ENCODE results near the gene ISM2.

ISM2 gene

GRCh38 chr14:77469539-77469938, 29.1 kb downstream of the ISM2 start:
- H3K36me3 ChIP-seq (ENCODE audit: control insufficient read depth in 1 of 2, insufficient read depth in 2 of 2, low read length in 2 of 2), result peaks cover 24 to 36% of the 10 kb centered on the region in 2 experiments
- no peak overlapping the region for H3K27ac ChIP-seq (ENCODE audit: low read depth, low read length)
- no peak overlapping the region for H3K14ac ChIP-seq (ENCODE audit: low read length)
- H3K4me2 ChIP-seq (ENCODE audit: low read length), result no peak overlapping the region
- H2AK5ac ChIP-seq (ENCODE audit: low read length), result no peak overlapping the region
- H4K12ac ChIP-seq (ENCODE audit: low read depth, low read length), result no peak overlapping the region
- H2BK5ac ChIP-seq (ENCODE audit: low read depth, low read length, poor library complexity), result no peak overlapping the region
- no peak overlapping the region for H3K4me3 ChIP-seq (ENCODE audit: low read depth, low read length)
- H3K27me3 ChIP-seq (ENCODE audit: insufficient read depth, low read length), result no peaks in the 10 kb centered on the region
- WGBS (ENCODE audit: extremely low coverage, insufficient coverage, insufficient read length), result no CpG with 5 or more reads among the region's 1 CpG
- H3K4ac ChIP-seq (ENCODE audit: low read depth, low read length), result no peak overlapping the region
- peak in 1 of 2 donors; percentile 61 for DNase-seq
- H2BK12ac ChIP-seq (ENCODE audit: low read length), result no peak overlapping the region
- no peak overlapping the region for H3K18ac ChIP-seq (ENCODE audit: low read length)
- H3K79me2 ChIP-seq (ENCODE audit: control insufficient read depth, insufficient read depth, low read length, poor library complexity), result no peaks in the 10 kb centered on the region
- no peak overlapping the region for H3K23ac ChIP-seq (ENCODE audit: low read length)
- H4K91ac ChIP-seq (ENCODE audit: low read depth, low read length), result no peak overlapping the region
- H3K9ac ChIP-seq (ENCODE audit: low read length), result no peak overlapping the region
- H4K8ac ChIP-seq (ENCODE audit: low read depth, low read length), result no peak overlapping the region
- no peak overlapping the region for H2AFZ ChIP-seq (ENCODE audit: insufficient read depth, low read length, poor library complexity)
- H3K4me1 ChIP-seq (ENCODE audit: control insufficient read depth in 1 of 2, insufficient read depth in 2 of 2, low read length in 2 of 2), result no peaks in the 10 kb centered on the region
- no peaks in the 10 kb centered on the region for H3K9me3 ChIP-seq (ENCODE audit: insufficient read depth, low read depth, low read length)
- no peak overlapping the region for H2BK120ac ChIP-seq (ENCODE audit: insufficient read depth, low read length, poor library complexity)
- H3K79me1 ChIP-seq (ENCODE audit: low read length), result no peaks in the 10 kb centered on the region

- no peak overlapping the region for H3K23ac ChIP-seq (ENCODE audit: low read length)
- no peak overlapping the region for H4K8ac ChIP-seq (ENCODE audit: low read depth, low read length)
- no peak overlapping the region for H3K18ac ChIP-seq (ENCODE audit: low read length)
- H2BK12ac ChIP-seq (ENCODE audit: low read length), result no peak overlapping the region
- H2BK120ac ChIP-seq (ENCODE audit: insufficient read depth, low read length, poor library complexity), result no peak overlapping the region
- H3K4ac ChIP-seq (ENCODE audit: low read depth, low read length), result no peak overlapping the region
- H3K14ac ChIP-seq (ENCODE audit: low read length), result no peak overlapping the region
- H3K27me3 ChIP-seq (ENCODE audit: insufficient read depth, low read length), result no peaks in the 10 kb centered on the region
- peak overlapping the region; percentile 15 for H3K4me3 ChIP-seq (ENCODE audit: low read depth, low read length)
- no peak overlapping the region for H4K91ac ChIP-seq (ENCODE audit: low read depth, low read length)
- peak; percentile 35 to 63 for DNase-seq
- WGBS (ENCODE audit: extremely low coverage, insufficient coverage, insufficient read length), result no CpG with 5 or more reads among the region's 14 CpGs
- H2AK5ac ChIP-seq (ENCODE audit: low read length), result no peak overlapping the region
- H4K12ac ChIP-seq (ENCODE audit: low read depth, low read length), result no peak overlapping the region
- no peak overlapping the region for H3K9ac ChIP-seq (ENCODE audit: low read length)
- peaks cover 25 to 40% of the 10 kb centered on the region in 2 experiments for H3K36me3 ChIP-seq (ENCODE audit: control insufficient read depth in 1 of 2, insufficient read depth in 2 of 2, low read length in 2 of 2)
- no peak overlapping the region for H2BK5ac ChIP-seq (ENCODE audit: low read depth, low read length, poor library complexity)
- H3K9me3 ChIP-seq (ENCODE audit: insufficient read depth, low read depth, low read length), result no peaks in the 10 kb centered on the region
- no peak overlapping the region for H3K4me2 ChIP-seq (ENCODE audit: low read length)
- H3K4me1 ChIP-seq (ENCODE audit: control insufficient read depth in 1 of 2, insufficient read depth in 2 of 2, low read length in 2 of 2), result no peaks in the 10 kb centered on the region
- H3K79me1 ChIP-seq (ENCODE audit: low read length), result no peaks in the 10 kb centered on the region
- no peaks in the 10 kb centered on the region for H3K79me2 ChIP-seq (ENCODE audit: control insufficient read depth, insufficient read depth, low read length, poor library complexity)
- H3K27ac ChIP-seq (ENCODE audit: low read depth, low read length), result no peak overlapping the region
- no peak overlapping the region for H2AFZ ChIP-seq (ENCODE audit: insufficient read depth, low read length, poor library complexity)
These were observed 29.5 kb downstream of the ISM2 start for GRCh38 chr14:77469067-77469505.

GRCh38 chr14:77467801-77468200, 30.8 kb downstream of the ISM2 start:
- Histone ChIP-seq H3K18ac (ENCODE audit: low read length) (no peak overlapping the region), H3K9me3 (ENCODE audit: insufficient read depth, low read depth, low read length) (no peaks in the 10 kb centered on the region), H3K4ac (ENCODE audit: low read depth, low read length) (no peak overlapping the region), H2BK120ac (ENCODE audit: insufficient read depth, low read length, poor library complexity) (no peak overlapping the region), H3K27me3 (ENCODE audit: insufficient read depth, low read length) (no peaks in the 10 kb centered on the region), H3K79me1 (ENCODE audit: low read length) (no peaks in the 10 kb centered on the region), H2BK5ac (ENCODE audit: low read depth, low read length, poor library complexity) (no peak overlapping the region), H3K79me2 (ENCODE audit: control insufficient read depth, insufficient read depth, low read length, poor library complexity) (no peaks in the 10 kb centered on the region), H2BK12ac (ENCODE audit: low read length) (no peak overlapping the region), H4K8ac (ENCODE audit: low read depth, low read length) (no peak overlapping the region), H3K4me1 (ENCODE audit: control insufficient read depth in 1 of 2, insufficient read depth in 2 of 2, low read length in 2 of 2) (no peaks in the 10 kb centered on the region), H2AFZ (ENCODE audit: insufficient read depth, low read length, poor library complexity) (no peak overlapping the region), H4K12ac (ENCODE audit: low read depth, low read length) (no peak overlapping the region), H3K23ac (ENCODE audit: low read length) (no peak overlapping the region), H3K36me3 (ENCODE audit: control insufficient read depth in 1 of 2, insufficient read depth in 2 of 2, low read length in 2 of 2) (peaks cover 33 to 49% of the 10 kb centered on the region in 2 experiments), H3K14ac (ENCODE audit: low read length) (no peak overlapping the region), H3K4me2 (ENCODE audit: low read length) (no peak overlapping the region), H3K9ac (ENCODE audit: low read length) (no peak overlapping the region), H4K91ac (ENCODE audit: low read depth, low read length) (no peak overlapping the region), H2AK5ac (ENCODE audit: low read length) (no peak overlapping the region), H3K27ac (ENCODE audit: low read depth, low read length) (no peak overlapping the region), H3K4me3 (ENCODE audit: low read depth, low read length) (no peak overlapping the region)
- peak in 1 of 2 donors; percentile 66 for DNase-seq
- no CpG with 5 or more reads among the region's 5 CpGs for WGBS (ENCODE audit: extremely low coverage, insufficient coverage, insufficient read length)

- Histone ChIP-seq H3K4me2 (ENCODE audit: low read length) (peak overlapping the region; percentile 90), H2BK5ac (ENCODE audit: low read depth, low read length, poor library complexity) (no peak overlapping the region), H3K9me3 (ENCODE audit: insufficient read depth, low read depth, low read length) (no peaks in the 10 kb centered on the region), H3K27ac (ENCODE audit: low read depth, low read length) (no peak overlapping the region), H3K4ac (ENCODE audit: low read depth, low read length) (peak overlapping the region; percentile 1), H2AFZ (ENCODE audit: insufficient read depth, low read length, poor library complexity) (no peak overlapping the region), H4K91ac (ENCODE audit: low read depth, low read length) (no peak overlapping the region), H3K23ac (ENCODE audit: low read length) (no peak overlapping the region), H4K12ac (ENCODE audit: low read depth, low read length) (no peak overlapping the region), H3K18ac (ENCODE audit: low read length) (no peak overlapping the region), H4K8ac (ENCODE audit: low read depth, low read length) (no peak overlapping the region), H3K4me1 (ENCODE audit: control insufficient read depth in 1 of 2, insufficient read depth in 2 of 2, low read length in 2 of 2) (no peaks in the 10 kb centered on the region), H2BK12ac (ENCODE audit: low read length) (no peak overlapping the region), H3K4me3 (ENCODE audit: low read depth, low read length) (no peak overlapping the region), H2AK5ac (ENCODE audit: low read length) (no peak overlapping the region), H3K79me1 (ENCODE audit: low read length) (peaks cover 9% of the 10 kb centered on the region), H3K27me3 (ENCODE audit: insufficient read depth, low read length) (no peaks in the 10 kb centered on the region), H3K36me3 (ENCODE audit: control insufficient read depth in 1 of 2, insufficient read depth in 2 of 2, low read length in 2 of 2) (peaks cover 19 to 40% of the 10 kb centered on the region in 2 experiments), H3K9ac (ENCODE audit: low read length) (no peak overlapping the region), H3K14ac (ENCODE audit: low read length) (no peak overlapping the region), H3K79me2 (ENCODE audit: control insufficient read depth, insufficient read depth, low read length, poor library complexity) (peaks cover 8% of the 10 kb centered on the region), H2BK120ac (ENCODE audit: insufficient read depth, low read length, poor library complexity) (no peak overlapping the region)
- no CpG with 5 or more reads among the region's 13 CpGs for WGBS (ENCODE audit: extremely low coverage, insufficient coverage, insufficient read length)
- peak; percentile 72 to 86 for DNase-seq
These were observed 39.4 kb downstream of the ISM2 start for GRCh38 chr14:77459072-77459723.

Data from trophoblast cell (in vitro differentiated cells and primary cell).